Measurements from ENCODE around the gene BANK1.
A peak's percentile ranks its signal among the peaks of the same experiment; 100 is the strongest.

BANK1 gene

GRCh38 chr4:101813604-101814003 lies 23.1 kb downstream of the BANK1 start:
- DNase-seq (ENCODE audit: low read depth): no peak

- DNase-seq (ENCODE audit: low read depth): peak; percentile 27
These were observed 27.8 kb downstream of the BANK1 start for GRCh38 chr4:101818362-101818761.

DNA sequence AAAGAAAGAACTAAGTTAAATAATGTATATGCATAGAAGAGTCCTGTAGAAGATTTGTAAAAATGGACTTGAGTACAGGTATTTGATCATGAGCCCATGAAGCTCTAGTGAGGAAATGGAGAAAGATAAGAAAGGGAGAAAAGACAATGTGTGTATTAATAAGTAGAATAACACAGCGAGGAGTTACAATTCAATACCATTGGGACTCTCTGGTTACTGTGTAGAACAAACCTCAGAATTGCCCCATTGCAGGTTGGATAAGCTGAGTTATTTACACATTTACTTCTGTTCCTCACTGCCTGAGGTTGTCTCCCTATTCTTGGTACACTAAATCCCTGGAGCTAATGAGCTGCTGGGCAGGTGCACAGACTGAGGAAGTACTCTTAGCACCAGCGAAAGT lies 33.3 kb downstream of the BANK1 start:
- no peak for DNase-seq (ENCODE audit: low read depth)

DNA sequence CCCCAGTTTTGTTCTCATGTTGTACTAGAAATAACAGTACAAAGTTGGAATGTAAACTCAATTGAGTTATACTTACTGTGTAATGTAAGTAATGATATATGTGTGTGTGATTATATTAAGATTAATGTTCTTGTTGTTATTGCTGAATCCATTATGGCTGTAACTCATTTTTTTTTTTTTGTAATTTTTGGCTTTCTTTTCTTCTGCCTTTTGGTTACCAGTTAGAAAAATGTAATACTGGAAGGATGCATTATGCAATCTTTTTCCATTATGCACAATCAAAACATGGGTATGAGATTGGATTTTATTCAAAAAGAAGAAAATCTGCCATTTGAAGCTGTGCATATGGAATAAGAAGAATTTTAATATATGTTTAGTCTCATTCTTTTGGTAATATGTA lies 34.0 kb downstream of the BANK1 start:
- DNase-seq (ENCODE audit: low read depth): no peak

DNA sequence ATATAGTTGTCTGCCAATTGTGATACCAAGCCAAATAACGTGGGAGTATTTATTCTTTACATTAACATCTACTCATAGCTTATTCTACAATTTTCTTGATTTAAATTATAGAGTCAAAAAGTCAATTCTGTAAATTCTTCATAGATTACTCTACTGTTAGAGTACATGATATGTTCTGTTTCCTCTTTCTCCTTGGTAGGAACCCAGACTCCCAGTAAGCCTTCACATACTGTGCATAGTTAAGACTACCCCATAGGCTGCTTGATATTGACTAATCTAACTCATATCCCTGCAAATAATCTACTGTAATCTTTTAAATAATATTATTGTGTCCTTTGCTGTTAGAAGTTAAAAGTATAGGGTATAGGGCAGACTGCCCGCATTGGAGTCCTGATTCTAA lies 35.4 kb downstream of the BANK1 start:
- DNase-seq (ENCODE audit: low read depth): no peak

GRCh38 chr4:101831816-101832215 lies 41.3 kb downstream of the BANK1 start:
- no peak for DNase-seq (ENCODE audit: low read depth)

- DNase-seq (ENCODE audit: low read depth): no peak
These were observed 43.0 kb downstream of the BANK1 start for GRCh38 chr4:101833480-101833879.

- peak; percentile 49 for DNase-seq (ENCODE audit: low read depth)
These were observed 44.8 kb downstream of the BANK1 start for GRCh38 chr4:101835121-101835904.

DNA sequence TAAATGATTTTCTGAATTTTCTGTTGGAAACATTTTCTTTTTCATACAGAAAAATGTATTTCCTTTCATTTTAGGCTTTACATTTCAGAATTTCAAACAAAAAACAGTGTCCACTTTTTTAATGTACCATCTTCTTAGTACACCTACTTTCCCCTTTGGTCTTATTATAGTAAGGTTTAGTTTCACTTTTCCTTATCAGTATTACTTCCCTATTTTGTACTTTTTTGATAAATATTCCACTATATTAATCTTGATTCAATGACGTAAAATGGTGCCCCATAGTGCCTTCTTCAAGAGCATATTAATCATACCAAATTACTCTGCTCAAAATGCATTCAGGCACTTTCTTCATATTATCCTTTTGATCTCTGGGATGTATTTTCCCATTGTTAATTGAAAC lies 52.5 kb downstream of the BANK1 start:
- DNase-seq (ENCODE audit: low read depth): no peak

DNA sequence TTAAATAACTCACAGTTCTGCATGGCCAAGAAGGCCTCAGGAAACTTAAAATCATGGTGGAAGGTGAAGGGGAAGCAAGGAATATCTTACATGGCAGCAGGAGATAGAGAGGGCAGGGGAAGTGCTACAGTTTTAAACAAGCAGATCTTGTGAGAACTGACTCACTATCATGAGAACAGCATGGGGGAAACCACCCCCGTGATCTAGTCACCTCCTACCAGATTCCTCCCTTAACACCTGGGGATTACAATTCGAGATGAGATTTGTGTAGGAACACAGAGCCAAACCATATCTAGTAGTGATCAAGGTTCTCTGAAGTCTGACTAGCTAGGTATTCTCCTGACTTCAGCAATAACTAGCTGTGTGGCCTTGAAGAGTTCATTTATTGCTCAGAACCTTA lies 56.0 kb downstream of the BANK1 start:
- DNase-seq (ENCODE audit: low read depth): no peak

DNA sequence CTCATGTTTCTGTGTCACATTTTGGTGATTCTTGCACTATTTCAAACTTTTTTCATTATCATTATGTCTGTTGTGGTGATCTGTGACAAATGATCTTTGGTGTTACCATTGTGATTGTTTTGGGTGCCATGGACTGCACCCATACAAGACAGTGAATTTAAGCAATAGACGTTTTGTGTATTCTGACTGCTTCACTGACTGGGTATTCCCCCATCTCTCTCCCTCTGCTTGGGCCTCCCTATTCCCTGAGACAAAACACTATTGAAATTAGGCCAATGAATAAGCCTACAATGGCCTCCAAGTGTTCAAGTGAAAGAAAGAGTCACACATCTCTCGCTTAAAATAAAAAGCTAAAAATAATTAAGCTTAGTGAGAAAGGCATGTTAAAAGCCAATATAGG lies 60.2 kb downstream of the BANK1 start:
- no peak for DNase-seq (ENCODE audit: low read depth)

- no peak for DNase-seq (ENCODE audit: low read depth)
These were observed 61.1 kb downstream of the BANK1 start for GRCh38 chr4:101851672-101852071.

GRCh38 chr4:101853028-101853427 lies 62.5 kb downstream of the BANK1 start:
- DNase-seq (ENCODE audit: low read depth): no peak

DNA sequence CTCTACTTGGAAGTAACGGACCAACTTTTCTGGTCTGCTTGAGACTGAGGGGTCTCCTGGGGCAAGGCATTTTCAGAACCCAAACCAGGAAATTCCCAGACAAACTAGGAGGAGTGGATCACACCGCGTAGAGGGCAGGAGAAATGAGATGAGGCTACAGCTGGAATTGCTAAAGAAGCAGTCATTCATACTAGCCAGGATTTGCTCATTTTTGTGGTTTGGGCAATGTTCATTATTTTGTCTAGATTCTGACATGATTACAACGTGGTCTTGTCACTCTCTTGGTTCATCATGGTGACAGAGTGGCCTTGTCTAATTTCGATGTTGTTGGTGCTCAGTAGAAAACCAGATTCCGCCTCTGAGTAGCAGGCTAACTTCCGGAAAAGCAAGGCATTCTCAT lies 63.2 kb downstream of the BANK1 start:
- no peak for DNase-seq (ENCODE audit: low read depth)

DNA sequence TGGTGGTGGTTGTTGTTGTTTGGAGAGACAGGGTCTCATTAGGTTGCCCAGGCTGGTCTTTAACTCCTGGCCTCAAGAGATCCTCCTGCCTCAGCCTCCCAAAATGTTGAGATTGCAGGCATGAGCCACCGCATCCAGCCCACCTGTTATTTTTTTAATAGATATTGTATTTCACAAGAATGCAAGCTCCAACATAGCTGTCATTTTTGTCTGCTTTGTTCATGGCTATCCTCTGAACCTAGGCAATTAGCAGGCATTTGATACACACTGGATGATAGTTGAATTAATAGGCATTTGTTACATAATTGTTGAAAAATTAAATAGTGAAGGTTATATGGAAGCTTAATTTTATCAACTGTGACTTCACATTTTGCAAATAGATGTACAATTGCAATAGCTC lies 64.7 kb downstream of the BANK1 start:
- no peak for DNase-seq (ENCODE audit: low read depth)

- no peak for DNase-seq (ENCODE audit: low read depth)
These were observed 65.6 kb downstream of the BANK1 start for GRCh38 chr4:101856149-101856548.

DNA sequence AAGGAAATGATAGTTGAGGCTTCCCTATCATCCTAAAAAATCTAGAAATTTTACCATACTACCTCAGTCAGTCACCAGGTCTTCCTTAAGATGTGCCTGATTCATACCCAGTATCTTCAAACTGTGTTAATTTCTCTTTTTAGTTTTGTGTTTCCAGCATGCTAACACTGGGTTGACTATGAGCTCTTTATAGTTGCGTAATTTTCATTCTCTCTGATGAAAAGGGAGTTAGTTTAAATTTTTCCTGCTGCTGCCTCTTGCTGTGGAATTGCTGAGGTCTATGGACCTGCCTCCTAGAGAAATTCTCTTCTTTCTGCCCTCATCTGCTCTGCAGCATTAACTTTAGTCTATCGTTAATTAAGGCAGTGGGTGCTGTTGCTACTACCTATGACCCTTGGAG lies 66.6 kb downstream of the BANK1 start:
- DNase-seq (ENCODE audit: low read depth): no peak

DNA sequence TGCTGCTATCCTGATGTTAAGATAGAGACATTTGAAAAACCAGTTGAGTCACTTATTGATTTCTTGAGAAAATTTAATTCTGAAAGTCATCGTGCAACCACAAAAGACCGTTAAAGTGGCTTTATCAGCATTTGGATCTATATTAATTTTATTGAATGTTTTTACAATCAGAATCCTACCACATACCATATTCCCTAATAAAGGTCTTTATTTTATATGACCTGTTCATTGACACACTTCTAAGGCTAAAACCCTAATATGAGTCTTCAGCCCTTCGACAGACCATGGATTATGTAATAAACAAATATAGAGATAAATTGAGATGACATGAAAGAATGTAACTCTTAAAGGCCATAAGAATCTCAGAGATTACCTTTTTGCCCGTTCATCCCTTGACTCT lies 68.1 kb downstream of the BANK1 start:
- DNase-seq (ENCODE audit: low read depth): no peak

DNA sequence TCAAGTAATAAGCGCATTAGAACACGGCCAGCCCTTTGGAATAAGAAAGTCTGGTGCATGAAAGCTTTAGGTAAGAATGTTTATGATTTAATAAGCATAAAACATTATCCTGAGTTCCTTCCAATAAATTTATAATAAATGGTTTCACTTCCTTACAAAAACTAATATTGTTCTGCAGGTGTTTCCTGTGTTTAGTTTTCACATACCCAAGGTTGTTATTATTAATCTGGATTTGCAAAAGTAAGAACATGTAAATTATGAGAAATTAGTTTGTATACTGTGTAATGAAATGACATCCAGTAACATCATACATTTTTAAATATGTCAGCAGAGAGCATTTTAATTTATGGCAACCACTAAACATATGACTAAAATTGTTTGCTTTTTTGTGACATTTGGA lies 72.1 kb downstream of the BANK1 start:
- no peak for DNase-seq (ENCODE audit: low read depth)

GRCh38 chr4:101864660-101865059 lies 74.1 kb downstream of the BANK1 start:
- no peak for DNase-seq (ENCODE audit: low read depth)

DNA sequence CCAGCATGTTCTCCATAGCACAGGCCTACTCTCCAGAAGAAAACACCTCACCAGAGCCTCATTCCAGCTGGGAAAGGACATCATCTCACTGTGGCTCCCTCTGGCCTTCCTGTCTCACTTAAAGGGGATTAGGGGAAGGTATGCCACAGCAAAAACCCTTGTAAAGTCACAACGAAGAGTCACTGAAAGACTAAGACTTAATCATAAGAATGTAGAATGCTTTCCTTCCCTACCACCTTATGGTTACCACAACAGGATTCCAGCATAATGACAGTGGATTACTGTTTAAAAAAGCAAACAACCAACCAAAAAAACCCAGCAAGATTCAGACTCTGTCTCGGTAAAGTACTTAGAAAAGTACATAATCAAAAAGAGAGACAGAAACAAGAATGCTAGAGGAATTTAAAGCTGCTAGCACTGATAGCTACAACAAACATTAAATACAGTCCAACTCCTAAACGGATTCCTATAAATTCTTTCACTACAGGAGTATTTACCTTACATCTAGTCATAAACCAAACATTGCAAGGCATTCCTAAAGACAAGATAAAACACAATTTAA lies 75.1 kb downstream of the BANK1 start:
- DNase-seq (ENCODE audit: low read depth): peak; percentile 61

DNA sequence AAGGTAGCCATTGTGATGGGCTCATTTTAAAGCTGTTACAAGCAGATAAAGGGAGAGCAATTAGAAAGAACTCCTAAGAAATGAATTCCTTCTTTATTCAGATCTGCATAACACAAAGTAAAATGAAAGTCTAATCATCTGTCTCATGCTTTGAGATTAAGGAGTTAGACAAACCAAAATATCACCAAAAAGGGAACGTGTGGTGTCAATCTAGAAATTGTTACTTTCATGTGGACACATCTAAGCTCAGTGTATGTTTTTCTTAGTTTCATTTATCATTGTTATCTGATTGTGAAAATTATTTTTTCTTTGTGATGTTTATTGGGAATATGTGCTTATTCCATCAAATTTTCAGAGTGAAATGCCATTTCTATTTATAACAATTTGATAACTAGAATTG lies 80.3 kb downstream of the BANK1 start:
- no peak for DNase-seq (ENCODE audit: low read depth)

GRCh38 chr4:101871962-101872676 lies 81.6 kb downstream of the BANK1 start:
- peak; percentile 5 for DNase-seq (ENCODE audit: low read depth)
